RWPE2 (cell line): Measurements from ENCODE around the gene SCTR.

Source experiments
- ATAC-seq: fragments of 200-7000 bp; cut with Tn5 transposase; 3 replicates; pipeline ENCODE4 v1.9.1; 2021; ENCODE audit warnings: low read depth
- DNase-seq: peaks from one replicate; pipeline ENCODE4 v3.0.0-alpha.2; 2020; ENCODE audit warnings: low spot score
- H3K27ac ChIP-seq: fragments of 450-650 bp; 2 replicates; pipeline ENCODE4 v1.5.1; 2017; ENCODE audit warnings: mild to moderate bottlenecking; ENCODE audit not compliant: poor library complexity, severe bottlenecking
- H3K27me3 ChIP-seq: fragments of 250-450 bp; sonication (Bioruptor Pico); 2 replicates; pipeline ENCODE4 v1.5.1; 2021; ENCODE audit warnings: mild to moderate bottlenecking, moderate library complexity; ENCODE audit not compliant: insufficient read depth, poor library complexity, severe bottlenecking
- H3K36me3 ChIP-seq: fragments of 250-450 bp; sonication (Bioruptor Pico); 2 replicates; pipeline ENCODE4 v1.5.1; 2020; ENCODE audit warnings: low read depth, mild to moderate bottlenecking, moderate library complexity
- H3K4me1 ChIP-seq: fragments of 250-450 bp; sonication (Bioruptor Pico); 2 replicates; pipeline ENCODE4 v1.5.1; 2021; ENCODE audit warnings: mild to moderate bottlenecking, moderate library complexity; ENCODE audit not compliant: insufficient read depth, poor library complexity, severe bottlenecking
- H3K4me3 ChIP-seq: fragments of 250-450 bp; sonication (Bioruptor Pico); 2 replicates; pipeline ENCODE4 v1.5.1; 2021; ENCODE audit warnings: mild to moderate bottlenecking, moderate library complexity; ENCODE audit not compliant: severe bottlenecking
- H3K9me3 ChIP-seq: fragments of 250-450 bp; sonication (Bioruptor Pico); 2 replicates; pipeline ENCODE4 v1.5.1; 2021; ENCODE audit warnings: mild to moderate bottlenecking, moderate library complexity; ENCODE audit not compliant: severe bottlenecking
- TF ChIP-seq, protein P1 (sequence below): fragments of 450-650 bp; IDR thresholded peaks from one replicate; pipeline ENCODE4 v1.5.1; 2017; ENCODE audit warnings: mild to moderate bottlenecking, moderate library complexity; ENCODE audit not compliant: poor library complexity, severe bottlenecking

The SCTR gene

DNA sequence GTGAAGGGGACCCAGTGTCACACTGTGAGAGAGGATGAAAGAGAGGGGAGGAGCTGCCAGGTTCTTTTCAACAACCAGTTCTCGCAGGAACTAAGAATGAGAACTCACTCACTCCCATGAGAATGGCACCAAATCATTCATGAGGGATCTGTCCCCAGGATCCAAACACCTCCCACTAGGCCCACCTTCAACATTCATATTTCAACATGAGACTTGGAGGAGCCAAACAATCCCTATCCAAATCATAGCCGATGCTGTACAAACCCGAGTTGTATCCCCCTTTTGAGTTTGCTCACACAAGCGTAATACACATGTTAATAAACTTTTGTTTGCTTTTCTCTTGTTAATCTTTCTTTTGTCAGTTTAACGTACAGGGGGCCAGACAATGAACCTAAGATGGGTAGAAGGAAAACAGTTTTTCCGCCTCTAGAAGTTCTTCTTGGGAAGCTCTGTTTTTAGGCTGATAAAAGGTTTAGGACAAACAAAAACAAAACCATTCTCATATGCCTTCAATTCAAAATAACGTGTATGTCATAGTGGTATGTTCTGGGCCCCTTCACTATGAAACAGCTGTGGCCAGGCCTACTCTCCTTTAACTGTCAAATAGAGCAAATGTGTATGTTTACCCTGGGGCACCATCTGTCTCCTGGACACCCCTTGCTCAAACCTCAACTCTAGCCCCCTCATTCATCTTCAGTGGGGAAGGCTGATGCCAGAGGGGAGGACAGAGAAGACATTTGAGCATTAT, 101.7 kb downstream of the SCTR start:
- no peak for ATAC-seq
- no peaks in the 10 kb centered on the region for H3K27me3 ChIP-seq
- no peak for DNase-seq
- TF ChIP-seq, protein P1, sequence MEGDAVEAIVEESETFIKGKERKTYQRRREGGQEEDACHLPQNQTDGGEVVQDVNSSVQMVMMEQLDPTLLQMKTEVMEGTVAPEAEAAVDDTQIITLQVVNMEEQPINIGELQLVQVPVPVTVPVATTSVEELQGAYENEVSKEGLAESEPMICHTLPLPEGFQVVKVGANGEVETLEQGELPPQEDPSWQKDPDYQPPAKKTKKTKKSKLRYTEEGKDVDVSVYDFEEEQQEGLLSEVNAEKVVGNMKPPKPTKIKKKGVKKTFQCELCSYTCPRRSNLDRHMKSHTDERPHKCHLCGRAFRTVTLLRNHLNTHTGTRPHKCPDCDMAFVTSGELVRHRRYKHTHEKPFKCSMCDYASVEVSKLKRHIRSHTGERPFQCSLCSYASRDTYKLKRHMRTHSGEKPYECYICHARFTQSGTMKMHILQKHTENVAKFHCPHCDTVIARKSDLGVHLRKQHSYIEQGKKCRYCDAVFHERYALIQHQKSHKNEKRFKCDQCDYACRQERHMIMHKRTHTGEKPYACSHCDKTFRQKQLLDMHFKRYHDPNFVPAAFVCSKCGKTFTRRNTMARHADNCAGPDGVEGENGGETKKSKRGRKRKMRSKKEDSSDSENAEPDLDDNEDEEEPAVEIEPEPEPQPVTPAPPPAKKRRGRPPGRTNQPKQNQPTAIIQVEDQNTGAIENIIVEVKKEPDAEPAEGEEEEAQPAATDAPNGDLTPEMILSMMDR = no peak
- H3K4me3 ChIP-seq = no peak overlapping the region
- no peaks in the 10 kb centered on the region for H3K4me1 ChIP-seq
- H3K9me3 ChIP-seq = no peaks in the 10 kb centered on the region
- H3K27ac ChIP-seq = no peak overlapping the region
- H3K36me3 ChIP-seq = no peaks in the 10 kb centered on the region

DNA sequence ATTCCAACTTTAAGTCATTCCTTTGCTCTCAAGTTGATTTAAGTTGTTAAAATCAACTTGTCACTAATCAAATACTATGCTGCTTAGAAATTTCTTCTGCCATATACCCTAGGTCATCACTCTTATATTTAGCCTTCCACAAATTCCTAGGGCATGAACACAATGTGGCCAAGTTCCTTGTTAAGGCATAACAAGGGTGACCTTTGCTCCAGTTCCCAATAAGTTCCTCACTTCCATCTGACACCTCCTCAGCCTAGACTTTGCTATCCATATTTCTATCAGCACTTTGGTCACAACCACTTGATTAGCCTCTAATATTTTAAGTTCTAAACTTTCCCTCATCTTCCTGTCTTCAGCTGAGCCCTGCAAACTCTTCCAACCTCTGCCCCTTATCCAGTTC, 102.5 kb downstream of the SCTR start:
- Histone ChIP-seq H3K9me3 (no peaks in the 10 kb centered on the region), H3K27me3 (no peaks in the 10 kb centered on the region), H3K4me3 (no peak overlapping the region), H3K36me3 (no peaks in the 10 kb centered on the region), H3K27ac (no peak overlapping the region), H3K4me1 (no peaks in the 10 kb centered on the region)
- TF ChIP-seq, protein P1 = no peak
- no peak for ATAC-seq
- no peak for DNase-seq

DNA sequence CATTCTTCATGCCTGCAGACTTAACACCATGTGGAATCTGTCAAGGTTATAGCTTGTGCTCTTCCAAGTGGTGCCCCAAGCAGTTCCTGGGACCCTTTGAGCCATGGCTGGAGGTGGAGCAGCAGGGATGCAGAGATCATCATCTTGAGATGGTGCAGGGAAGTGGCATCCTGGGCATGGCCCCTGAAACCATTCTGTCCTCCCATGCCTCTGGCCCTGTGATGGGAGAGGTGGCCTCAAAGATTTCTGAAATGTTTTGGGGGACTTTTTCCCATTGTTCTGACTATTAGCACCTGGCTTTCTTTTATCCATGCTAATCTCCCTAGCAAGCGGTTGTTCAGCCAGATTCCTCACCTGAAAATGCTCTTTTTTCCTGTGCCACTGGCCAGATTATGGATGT, 103.0 kb downstream of the SCTR start:
- ATAC-seq (no peak), DNase-seq (no peak)
- H3K27ac ChIP-seq = no peak overlapping the region
- no peaks in the 10 kb centered on the region for H3K27me3 ChIP-seq
- no peaks in the 10 kb centered on the region for H3K4me1 ChIP-seq
- no peaks in the 10 kb centered on the region for H3K9me3 ChIP-seq
- no peaks in the 10 kb centered on the region for H3K36me3 ChIP-seq
- TF ChIP-seq, protein P1 = no peak
- H3K4me3 ChIP-seq = no peak overlapping the region

DNA sequence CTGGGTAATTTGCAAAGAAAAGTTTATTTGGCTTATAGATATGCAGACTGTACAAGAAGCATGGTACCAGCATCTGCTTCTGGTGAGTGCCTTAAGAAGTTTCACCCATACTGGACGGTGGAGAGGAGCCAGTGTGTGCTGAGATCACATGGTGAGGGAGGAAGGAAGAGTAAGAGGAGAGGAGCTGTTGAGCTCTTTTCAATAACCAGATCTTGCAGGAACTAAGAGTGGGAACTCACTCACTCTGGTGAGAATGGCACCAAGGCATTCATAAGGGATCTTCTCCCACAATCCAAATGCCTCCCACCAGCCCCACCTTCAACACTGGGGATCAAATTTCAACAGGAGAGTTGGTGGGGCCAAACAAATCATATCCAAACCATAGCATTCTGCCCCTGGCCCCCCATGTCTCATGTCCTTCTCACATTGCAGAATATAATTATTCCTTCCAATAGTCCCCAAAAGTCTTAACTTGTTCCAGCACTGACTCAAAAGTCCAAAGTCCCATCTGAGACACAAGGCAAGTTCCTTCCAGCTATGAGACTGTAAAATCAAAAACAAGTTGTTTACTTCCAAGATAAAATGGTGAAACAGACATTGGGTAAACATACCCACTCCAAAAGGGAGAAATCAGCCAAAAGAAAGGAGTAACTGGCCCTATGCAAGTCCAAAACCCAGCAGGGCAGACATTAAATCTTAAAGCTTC, 104.3 kb downstream of the SCTR start:
- Histone ChIP-seq H3K27ac (no peak overlapping the region), H3K9me3 (no peaks in the 10 kb centered on the region), H3K4me3 (no peak overlapping the region), H3K27me3 (no peaks in the 10 kb centered on the region), H3K36me3 (no peaks in the 10 kb centered on the region), H3K4me1 (no peaks in the 10 kb centered on the region)
- no peak for DNase-seq
- TF ChIP-seq, protein P1 = no peak
- no peak for ATAC-seq

DNA sequence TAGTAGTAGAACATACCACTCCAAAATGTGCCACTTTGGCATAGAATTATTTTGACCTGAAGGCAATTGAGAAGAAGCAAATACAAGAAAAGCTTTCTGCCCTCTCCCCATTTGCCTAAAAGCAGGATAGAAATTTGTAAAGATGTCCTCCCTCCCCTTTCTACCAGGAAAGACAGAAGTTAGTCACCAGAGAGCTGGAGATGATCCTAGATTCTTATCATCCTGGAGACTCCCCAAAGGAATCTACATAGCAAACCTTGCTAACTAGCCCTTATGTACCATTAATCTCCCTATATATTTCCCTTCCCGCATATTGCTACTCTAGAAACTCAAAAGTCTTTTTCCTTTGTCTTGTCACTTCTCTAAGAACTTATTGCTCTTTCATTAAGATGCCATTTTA, 105.2 kb downstream of the SCTR start:
- Histone ChIP-seq H3K27me3 (no peaks in the 10 kb centered on the region), H3K4me3 (no peak overlapping the region), H3K4me1 (no peaks in the 10 kb centered on the region), H3K9me3 (no peaks in the 10 kb centered on the region), H3K27ac (no peak overlapping the region), H3K36me3 (no peaks in the 10 kb centered on the region)
- TF ChIP-seq, protein P1 = no peak
- no peak for DNase-seq
- no peak for ATAC-seq
